Esophagus mucosa (tissue), 1 donor: ENCODE data around the gene DHX30. TPM values are rescaled to one million over a fixed set of nuclear protein-coding genes. Genes with fewer than 3 reads are reported as not detected.
A peak's percentile ranks its signal among the peaks of the same experiment; 100 is the strongest.
"Not testable (repeated sequence)": the region's sequence is repeated elsewhere in the genome, so short reads cannot be mapped to it uniquely, and the experiment has no call there.

Source experiments
- ATAC-seq: fragments of 200-7000 bp; cut with Tn5 transposase; one replicate; pipeline ENCODE4 v1.9.1; 2020
- total RNA-seq: library from RNA; stranded (reverse); gene quantifications from one replicate; pipeline ENCODE4 v1.2.4, GENCODE V29; 2023
- donor health status: DM: yes; HTN: yes; CAD: no.

The DHX30 gene
- total RNA-seq, 1 donor from 2014 or later = 31.4 TPM

DNA sequence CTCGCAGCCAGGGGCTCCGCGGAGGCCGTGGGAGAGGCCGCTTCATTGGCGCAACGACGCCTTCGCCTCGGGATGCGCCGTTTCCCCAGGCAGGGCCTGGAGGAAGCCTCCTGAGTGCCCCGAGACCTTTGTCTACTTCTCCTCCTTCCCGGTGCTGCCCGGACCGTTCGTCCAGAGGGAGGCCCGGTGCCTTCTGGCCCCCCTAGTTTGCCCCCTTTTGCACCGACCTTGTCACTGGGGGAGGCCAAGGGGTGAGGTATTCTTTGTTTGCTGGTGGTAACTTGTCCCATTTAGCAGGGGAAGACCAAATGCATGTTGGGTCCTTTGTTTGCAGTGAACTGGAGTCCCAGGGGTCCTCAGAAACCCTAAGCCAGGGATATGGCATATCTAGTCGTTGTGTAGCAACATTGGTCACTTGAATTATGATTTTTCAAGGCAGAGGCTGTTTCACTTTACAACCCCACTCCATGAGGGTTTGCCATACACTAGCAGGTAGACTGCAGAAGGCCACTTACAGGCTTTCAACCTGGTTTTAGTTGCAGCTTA, 615 bp downstream of the DHX30 start:
- ATAC-seq = no peak

DNA sequence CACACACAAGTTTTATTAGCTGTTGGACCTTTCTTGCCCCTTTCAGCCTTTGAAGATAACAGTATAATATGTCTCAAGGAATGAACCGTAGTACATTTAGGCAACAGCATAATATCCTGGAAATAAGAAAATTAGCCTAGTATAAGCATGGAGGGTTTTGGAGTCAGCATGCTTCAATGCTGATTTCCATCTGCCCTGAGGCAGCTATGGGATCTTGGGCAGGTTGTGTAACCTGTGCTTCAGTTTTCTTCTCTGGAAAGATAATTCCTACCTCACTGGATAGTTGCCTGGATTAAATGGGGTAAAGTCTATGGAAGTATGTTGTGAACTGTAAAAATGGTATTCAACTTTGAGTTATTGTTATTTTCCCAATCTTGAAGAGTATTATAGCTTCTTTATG, 1.6 kb downstream of the DHX30 start:
- ATAC-seq = no peak

DNA sequence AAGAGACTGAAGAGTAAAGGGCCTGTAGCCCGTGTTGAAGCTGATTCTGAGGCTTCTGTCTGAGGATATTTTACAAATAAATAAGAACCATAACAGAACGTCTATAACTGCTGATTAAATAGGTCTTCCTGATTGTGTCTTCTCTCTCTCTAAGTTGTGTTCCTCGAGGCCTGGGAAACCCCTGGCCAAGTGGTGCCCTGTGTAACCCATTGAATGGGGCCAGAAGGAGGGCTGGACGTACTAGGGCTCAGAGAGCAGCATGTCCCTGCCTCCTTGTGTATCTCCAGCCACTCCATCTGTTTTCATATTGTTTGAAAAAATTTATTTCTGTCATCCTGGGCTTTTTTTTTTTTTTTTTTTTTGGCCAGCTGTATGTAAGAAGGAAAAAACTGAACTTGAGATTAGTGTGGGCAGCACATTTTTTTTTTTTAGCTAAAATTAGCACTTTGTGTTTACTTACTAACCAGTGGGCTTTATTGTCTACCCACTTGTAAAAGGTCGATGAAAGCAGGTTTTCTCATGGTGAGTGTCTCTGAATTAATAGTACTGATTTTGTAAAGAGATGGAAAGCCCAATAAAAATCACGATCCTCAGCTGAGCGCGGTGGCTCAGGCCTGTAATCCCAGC, 10.7 kb downstream of the DHX30 start:
- ATAC-seq = no peak

DNA sequence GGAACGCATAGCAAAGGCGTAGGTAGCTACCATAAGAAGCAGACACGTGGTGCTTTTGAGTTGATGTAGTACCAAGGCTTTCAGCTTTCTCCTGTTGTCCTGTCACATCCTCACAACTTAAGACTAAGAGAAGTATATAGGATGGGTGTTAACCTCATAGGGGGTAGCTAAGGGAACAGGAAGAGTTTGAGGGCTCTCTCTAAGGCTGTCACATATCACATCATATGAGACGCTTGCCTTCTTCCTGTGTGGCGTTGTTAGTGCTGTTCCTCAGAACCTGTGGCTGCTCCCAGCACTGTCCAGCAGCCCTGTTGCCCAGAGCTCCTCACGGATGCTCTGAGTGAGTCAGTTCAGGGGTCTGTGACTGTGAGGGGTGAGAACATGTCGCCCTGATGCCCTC, 14.7 kb downstream of the DHX30 start:
- no peak for ATAC-seq

DNA sequence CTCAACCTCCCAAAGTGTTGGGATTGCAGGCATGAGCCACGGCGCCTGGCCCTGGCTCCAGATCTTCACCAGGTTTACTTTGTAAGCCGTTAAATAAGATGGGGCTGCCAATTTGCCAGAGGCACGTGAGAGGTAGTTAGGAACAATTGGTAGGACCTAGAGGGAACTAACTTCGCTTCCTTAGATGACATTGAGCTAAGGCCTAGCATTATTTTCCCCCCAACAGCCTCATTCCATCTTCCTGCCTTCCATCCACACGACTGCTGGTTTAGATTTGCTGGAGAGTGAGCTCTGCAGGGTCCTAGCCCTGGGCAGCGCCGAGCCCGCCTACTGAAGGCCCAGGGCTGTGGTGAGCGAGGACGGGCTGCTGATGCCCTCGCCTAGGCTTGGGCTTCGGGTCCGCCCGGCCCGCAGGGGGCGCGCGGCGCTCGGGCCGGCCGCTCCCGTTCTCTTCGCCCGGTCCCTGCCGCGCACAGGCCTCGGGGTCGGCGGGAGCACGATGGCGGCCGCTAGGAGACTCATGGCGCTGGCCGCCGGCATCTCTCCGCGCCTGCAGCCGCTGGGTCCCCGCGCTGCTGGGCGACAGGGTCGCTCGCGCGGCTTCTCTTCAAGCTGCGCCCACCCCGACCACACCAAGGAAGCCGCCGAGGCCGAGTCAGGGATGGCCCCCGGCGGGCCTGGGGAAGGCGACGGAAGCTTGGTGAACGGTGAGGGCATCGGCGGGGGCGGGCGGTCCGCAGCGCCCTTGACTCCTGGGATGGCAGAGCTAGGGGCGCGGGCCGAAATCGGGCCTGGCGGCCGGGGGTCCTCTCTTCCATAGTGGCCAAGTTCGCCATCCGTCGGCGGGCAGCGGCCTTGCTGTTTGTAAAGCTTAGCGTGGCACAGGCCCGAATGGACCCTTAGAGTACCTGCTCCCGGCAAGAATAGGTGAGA, 21.9 kb downstream of the DHX30 start:
- ATAC-seq = peak; percentile 98

DNA sequence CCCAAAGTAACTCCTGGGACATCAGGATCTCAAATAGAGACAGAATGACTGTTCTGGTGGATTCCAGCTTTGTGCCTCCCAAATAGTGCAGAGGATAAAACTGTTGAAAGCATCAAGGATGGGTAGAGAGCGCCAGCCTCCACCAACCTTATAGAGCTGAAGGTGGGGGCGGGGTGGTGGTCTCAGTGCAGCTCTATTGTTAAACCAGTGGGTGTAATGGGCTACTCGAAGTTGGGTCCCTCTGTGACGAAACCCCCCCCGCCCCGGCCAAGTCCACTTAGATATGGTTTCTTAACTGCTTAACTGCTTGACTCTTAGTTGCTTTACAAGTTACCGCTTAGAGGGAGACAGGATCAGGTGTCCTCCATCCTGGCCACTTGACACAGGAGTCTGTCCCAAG, 22.7 kb downstream of the DHX30 start:
- peak; percentile 3 for ATAC-seq

DNA sequence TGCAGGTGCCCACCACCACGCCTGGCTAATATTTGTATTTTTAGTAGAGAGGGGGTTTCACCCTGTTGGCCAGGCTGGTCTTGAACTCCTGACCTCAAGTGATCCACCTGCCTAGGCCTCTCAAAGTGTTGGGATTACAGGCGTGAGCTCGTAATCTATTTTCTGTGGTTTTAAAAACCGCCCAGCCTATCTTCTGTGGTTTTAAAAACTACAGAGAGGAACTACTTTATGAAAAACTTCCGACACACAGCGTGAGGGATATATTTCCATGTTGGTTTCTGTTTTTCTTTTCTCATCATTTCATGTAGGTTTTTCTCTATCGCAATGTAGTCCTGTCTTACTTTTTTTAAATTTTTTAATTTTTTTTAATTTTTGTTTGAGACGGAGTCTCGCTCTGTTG, 26.5 kb downstream of the DHX30 start:
- not testable (repeated sequence) for ATAC-seq

DNA sequence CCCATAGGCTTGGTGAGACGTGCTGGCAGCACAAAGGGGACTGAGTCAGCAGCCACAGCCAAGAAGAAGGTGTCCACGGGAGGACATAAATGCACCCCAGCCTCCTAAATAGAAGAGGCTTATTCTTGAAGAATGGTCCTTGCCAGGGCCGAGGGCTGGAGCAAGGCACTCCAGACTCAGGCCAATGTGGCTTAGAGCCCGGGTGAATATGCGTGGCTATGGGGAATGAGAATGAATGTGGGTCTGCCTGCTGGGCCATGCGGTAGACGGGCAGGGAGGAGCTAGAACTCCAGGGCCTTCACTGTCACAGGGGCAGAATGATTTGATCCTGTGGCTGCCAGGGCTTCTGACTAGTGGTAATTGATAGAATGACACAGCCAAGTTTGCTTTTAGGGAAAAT, 34.0 kb downstream of the DHX30 start:
- ATAC-seq = no peak

DNA sequence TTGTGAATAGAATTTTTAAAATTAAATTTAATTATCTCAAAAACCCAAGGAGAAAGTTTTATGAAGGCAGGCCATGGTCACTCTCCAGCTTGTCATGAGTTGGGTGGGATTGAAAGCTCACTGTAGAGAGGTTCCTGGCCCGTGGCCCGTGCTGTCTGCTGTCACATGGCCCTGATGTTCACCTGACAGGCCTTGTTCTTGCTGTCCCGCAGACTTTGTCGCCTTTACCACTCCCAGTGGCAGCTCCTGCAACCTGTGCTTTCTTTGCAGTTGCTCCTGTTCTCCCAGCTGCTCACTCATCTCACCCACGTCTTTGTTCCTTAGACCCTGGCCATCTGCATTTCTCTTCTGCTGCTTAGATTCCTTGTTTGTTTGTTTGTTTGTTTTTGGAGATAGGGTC, 35.6 kb downstream of the DHX30 start:
- ATAC-seq = no peak

DNA sequence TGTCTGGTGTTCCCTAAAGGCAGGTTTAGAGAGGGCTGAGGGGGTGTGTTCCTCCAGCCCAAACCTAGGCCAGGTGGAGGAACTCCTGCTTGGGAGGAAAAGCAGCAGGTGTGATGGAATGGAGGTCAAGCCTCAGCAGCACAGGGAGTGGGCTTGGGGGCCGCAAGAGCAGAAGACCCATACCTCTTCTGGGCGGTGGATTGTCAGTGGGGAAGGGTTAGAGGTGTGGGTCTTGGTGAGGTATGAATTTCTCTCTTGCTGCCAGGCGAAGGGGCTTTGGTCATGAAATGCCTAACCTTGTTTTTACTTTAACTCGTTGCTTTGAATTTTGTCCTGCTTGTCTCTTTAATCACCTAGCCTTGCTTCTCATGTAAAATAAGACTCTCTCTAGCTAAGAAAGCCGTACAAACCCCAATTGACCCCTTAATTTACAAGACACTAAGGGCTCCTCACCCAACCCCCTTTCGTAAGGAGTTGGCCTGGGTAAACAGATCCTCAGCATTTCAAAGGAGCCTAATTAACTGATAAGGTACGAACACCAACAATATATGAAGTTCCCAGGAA, 38.9 kb downstream of the DHX30 start:
- no peak for ATAC-seq

DNA sequence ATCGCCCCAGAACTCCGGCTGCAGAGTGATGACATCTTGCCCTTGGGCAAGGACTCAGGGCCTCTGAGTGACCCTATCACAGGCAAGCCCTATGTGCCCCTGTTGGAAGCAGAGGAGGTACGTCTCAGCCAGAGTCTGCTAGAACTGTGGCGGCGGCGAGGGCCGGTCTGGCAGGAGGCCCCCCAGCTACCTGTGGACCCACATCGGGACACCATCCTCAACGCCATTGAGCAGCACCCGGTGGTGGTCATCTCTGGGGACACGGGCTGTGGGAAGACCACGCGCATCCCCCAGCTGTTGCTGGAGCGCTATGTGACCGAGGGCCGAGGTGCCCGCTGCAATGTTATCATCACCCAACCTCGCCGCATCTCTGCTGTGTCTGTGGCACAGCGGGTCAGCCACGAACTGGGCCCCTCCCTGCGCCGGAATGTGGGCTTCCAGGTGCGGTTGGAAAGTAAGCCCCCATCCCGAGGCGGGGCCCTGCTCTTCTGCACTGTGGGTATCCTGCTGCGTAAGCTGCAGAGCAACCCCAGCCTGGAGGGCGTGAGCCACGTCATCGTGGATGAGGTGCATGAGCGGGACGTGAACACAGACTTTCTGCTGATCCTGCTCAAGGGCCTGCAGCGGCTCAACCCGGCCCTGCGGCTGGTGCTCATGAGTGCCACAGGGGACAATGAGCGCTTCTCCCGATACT, 43.4 kb downstream of the DHX30 start:
- ATAC-seq = no peak

DNA sequence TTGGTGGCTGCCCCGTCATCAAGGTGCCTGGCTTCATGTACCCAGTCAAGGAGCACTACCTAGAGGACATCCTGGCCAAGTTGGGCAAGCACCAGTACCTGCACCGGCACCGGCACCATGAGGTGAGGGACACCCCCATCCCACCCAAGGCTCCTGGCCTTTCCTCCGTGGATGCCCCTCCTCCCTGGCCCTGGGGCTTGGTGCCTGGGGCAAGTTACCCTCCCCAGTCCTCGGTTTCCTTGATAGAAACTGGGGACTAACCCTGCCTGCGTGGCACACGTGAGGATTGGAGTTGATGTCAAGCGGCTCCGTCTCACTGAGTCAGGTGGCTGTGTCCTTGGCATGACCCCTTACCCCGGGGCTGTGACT, 43.9 kb downstream of the DHX30 start:
- no peak for ATAC-seq

DNA sequence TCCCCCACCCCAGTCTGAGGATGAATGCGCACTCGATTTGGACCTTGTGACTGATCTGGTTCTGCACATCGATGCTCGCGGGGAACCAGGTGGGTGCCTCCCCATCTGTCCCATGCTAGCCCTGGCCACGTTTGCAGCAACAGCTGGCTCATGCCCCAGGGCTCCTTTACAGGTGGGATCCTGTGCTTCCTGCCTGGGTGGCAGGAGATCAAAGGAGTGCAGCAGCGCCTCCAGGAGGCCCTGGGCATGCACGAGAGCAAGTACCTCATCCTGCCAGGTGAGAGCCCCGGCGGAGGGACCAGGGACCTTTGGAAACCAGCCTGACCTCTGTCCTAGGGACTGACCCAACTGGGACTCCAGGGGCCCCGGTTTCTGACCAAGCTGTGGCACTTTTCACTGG, 44.3 kb downstream of the DHX30 start:
- peak; percentile 2 for ATAC-seq

DNA sequence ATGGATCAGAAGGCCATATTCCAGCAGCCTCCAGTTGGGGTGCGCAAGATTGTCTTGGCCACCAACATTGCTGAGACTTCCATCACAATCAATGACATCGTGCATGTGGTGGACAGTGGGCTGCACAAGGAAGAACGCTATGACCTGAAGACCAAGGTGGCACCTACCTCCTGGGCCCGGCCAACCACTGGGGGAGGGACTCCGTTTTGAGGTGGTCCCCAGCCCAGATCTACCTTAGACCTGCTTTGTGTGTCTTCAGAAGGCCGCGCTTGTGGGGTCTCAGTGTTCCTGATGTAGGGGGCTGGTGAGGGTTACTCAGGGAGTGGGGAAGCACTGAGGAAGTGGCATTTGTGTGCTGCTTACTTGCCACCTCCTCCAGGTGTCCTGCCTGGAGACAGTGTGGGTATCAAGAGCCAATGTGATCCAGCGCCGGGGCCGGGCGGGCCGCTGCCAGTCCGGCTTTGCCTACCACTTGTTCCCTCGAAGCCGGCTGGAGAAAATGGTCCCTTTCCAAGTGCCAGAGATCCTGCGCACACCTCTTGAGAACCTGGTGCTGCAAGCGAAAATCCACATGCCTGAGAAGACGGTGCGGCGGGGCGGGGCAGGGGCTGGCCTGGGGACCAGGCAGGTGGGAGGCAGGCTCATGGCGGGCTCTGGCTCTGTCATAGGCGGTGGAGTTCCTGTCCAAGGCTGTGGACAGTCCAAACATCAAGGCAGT, 45.0 kb downstream of the DHX30 start:
- ATAC-seq = peak; percentile 5

DNA sequence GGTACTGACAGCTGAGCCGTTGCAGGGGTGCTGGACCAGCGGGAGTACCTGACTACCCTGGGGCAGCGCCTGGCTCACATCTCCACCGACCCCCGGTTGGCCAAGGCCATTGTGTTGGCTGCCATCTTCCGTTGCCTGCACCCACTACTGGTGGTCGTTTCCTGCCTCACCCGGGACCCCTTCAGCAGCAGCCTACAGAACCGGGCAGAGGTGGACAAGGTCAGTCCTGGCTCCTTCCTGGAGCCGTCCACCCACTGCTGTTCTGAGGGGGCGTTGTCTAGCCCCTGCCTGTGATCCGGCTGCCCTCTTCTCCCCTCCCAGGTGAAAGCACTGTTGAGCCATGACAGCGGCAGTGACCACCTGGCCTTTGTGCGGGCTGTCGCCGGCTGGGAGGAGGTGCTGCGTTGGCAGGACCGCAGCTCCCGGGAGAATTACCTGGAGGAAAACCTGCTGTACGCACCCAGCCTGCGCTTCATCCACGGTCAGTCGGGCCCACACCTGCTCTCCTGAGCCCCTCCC, 45.7 kb downstream of the DHX30 start:
- ATAC-seq = peak; percentile 2

DNA sequence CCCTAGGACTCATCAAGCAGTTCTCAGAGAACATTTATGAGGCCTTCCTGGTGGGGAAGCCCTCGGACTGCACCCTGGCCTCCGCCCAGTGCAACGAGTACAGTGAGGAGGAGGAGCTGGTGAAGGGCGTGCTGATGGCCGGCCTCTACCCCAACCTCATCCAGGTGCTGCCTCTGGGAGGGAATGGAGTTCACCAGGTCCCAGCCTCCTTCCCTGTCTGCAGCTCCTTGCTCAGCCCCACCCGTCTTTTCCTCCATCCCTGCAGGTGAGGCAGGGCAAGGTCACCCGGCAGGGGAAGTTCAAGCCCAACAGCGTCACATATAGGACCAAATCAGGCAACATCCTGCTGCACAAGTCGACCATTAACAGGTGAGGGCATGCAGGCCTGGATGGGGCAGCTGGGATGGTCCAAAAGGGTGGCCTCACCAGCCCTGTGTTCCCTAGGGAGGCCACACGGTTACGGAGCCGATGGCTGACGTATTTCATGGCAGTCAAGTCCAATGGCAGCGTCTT, 46.3 kb downstream of the DHX30 start:
- peak; percentile 21 for ATAC-seq

DNA sequence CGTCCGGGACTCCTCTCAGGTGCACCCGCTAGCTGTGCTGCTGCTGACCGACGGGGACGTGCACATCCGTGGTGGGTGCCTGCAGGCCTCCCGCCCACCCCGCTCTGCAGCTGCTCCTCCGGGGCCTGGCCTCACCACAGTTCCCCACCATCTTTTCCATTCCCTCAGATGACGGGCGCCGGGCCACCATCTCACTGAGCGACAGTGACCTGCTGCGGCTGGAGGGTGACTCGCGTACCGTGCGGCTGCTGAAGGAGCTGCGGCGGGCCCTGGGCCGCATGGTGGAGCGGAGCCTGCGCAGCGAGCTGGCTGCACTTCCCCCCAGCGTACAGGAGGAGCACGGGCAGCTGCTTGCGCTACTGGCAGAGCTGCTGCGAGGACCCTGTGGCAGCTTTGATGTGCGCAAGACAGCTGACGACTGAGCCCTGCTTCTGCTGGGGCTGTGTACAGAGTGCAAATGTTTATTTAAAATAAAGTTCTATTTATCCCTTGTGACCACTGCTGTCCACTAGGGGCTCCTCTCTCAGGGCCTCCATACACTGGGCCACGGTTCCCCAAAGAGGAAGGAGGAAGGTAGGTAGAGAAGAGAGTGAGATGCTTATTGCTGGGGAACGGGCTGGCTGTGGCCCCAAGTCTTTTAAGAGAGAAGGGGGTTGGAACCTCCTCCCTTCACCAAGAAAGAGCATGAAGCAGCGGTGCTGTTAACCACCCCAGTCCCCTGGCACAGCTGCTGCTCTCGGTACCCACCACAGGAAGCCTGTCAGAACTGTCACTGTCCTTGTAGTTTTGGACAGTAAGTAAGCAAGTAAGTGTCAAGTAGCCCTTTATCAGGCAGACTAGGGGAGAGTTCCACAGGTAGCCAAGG, 47.0 kb downstream of the DHX30 start:
- ATAC-seq = no peak

DNA sequence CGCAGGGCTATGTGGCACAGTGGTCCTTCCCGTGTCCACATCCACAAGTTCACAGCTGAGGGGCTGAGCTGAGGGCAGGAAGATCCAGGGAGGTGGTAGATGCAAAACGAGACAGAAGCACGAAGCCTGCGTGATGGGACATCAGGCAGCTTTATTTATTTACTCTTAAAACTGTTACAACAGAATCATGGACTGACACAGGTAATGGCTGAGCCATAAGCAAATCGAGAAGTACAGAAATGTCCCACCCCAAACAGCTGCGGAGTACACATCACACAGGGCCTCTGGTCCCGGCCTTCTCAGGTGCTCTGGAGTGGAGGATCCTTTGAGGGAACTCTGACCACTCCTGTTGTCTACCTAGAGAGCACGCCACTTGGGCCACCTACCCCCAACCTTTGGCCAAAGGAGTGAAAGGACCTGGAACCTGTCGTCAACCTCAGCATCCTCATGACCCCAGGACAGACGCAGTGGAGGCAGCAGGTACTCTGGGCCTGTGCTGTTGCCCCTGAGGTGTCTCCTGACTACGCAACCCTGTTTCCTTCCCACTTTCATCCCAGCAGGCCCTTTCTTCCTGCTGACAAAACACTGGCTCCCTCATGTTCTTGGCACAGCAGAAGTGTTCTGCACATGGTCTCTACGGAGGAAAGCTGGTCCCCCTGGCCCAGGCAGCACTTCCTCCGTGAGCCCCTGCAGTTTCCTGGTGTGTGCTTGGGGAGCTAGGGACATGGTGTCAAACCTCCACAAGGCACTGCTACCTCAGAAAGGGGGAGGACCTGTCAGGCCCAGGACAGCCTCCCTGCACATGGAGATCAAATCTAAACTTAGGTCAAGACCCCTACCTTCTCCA, 47.8 kb downstream of the DHX30 start:
- no peak for ATAC-seq

DNA sequence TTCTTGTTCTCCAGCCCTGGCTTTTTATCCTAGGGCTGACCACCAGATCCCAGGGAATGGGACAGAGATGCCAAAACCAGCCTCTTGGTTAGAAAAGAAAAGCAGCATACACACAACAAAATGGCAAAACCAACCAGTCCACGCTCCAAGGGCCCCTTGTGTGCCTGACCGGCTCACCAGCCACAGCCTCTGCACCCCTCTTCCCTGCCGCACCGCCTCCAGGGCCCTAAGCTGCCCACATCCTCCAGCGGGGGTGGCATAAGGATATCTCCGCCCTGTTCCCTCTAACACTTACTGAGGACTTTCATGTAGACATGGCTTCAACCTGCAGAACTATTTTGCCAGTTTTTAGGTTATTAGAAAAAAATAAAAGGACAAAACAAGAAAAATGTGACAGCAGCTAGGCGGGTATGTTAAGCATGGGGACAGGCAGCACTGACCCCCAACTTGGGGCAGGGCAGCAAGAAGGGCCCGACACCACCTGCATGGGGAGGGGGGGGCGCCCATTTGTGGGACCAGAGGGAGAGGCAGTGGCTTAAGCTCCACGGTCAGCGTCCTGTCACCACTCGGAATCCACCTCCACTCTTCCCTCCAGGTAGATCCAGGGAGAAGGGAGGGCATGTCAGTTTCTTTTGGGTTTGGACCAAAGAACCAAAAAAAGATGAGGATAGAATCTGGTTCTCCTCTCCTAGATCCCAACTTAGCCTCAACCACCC, 49.1 kb downstream of the DHX30 start:
- ATAC-seq = no peak
